CD14-positive monocyte (primary cell): ENCODE results near the gene ROBO2. TPM values are rescaled to one million over a fixed set of nuclear protein-coding genes. Genes with fewer than 3 reads are reported as not detected.

Experiments used
- DNase-seq, 3 donors: peaks; one replicate each; pipeline ENCODE4 v3.0.0-alpha.2; 2011 to 2022
- H2AFZ ChIP-seq: 2 replicates; pipeline ENCODE4 v1.6.0; 2012; ENCODE audit warnings: mild to moderate bottlenecking, low read depth, low read length, inconsistent platforms; ENCODE audit not compliant: insufficient read depth, poor library complexity, severe bottlenecking
- H3K27ac ChIP-seq, 2 donors: 1 replicate in 1 of 2; 2 replicates in 1 of 2; pipeline ENCODE4 v1.5.1; 2012 to 2013; ENCODE audit warnings: low read length in 2 of 2, control low read depth in 1 of 2, inconsistent platforms in 1 of 2, low read depth in 1 of 2, mild to moderate bottlenecking in 1 of 2
- H3K27me3 ChIP-seq, 2 donors: one replicate each; pipeline versions ENCODE4 v1.6.0 to v1.6.1; 2011 to 2013; ENCODE audit warnings: low read length in 2 of 2; ENCODE audit not compliant: control insufficient read depth in 2 of 2, insufficient read depth in 2 of 2
- H3K36me3 ChIP-seq, 2 donors: replicated peaks in 1 of 2; 1 replicate in 1 of 2; 2 replicates in 1 of 2; pipeline versions ENCODE4 v1.5.1 to v1.6.1; 2012 to 2013; ENCODE audit warnings: low read length in 2 of 2, control low read depth in 1 of 2, inconsistent platforms in 1 of 2, mild to moderate bottlenecking in 1 of 2; ENCODE audit not compliant: insufficient read depth in 2 of 2, control insufficient read depth in 1 of 2
- H3K4me1 ChIP-seq, 2 donors: 1 replicate in 1 of 2; 2 replicates in 1 of 2; pipeline versions ENCODE4 v1.5.1 to v1.6.1; 2012 to 2013; ENCODE audit warnings: low read length in 2 of 2, control low read depth in 1 of 2, inconsistent platforms in 1 of 2, mild to moderate bottlenecking in 1 of 2, moderate library complexity in 1 of 2; ENCODE audit not compliant: insufficient read depth in 2 of 2, control insufficient read depth in 1 of 2
- H3K4me2 ChIP-seq: replicated peaks from 2 replicates; pipeline ENCODE3; 2012; ENCODE audit warnings: low read length, moderate library complexity, mild to moderate bottlenecking; ENCODE audit not compliant: poor library complexity, severe bottlenecking; ENCODE audit errors: extremely low read depth
- H3K4me3 ChIP-seq, 3 experiments: fragments of 200-600 bp in 1 of 3; sonication (generic) in 1 of 3; replicated peaks in 1 of 3; 1 replicate in 2 of 3; 2 replicates in 1 of 3; pipeline ENCODE4 v1.5.1; 2011 to 2013; ENCODE audit warnings: low read length in 3 of 3, mild to moderate bottlenecking in 3 of 3, control low read depth in 2 of 3, low read depth in 2 of 3, inconsistent platforms in 1 of 3, moderate library complexity in 1 of 3
- H3K79me2 ChIP-seq: 2 replicates; pipeline ENCODE4 v1.6.0; 2012; ENCODE audit warnings: mild to moderate bottlenecking, control low read depth, inconsistent platforms, low read length, moderate library complexity; ENCODE audit not compliant: insufficient read depth
- H3K9ac ChIP-seq: 2 replicates; pipeline ENCODE4 v1.6.0; 2017; ENCODE audit warnings: low read length, mild to moderate bottlenecking; ENCODE audit not compliant: insufficient read depth, poor library complexity, severe bottlenecking
- H3K9me3 ChIP-seq, 2 donors: replicated peaks in 1 of 2; 1 replicate in 1 of 2; 2 replicates in 1 of 2; pipeline versions ENCODE4 v1.5.1 to v1.6.1; 2012 to 2013; ENCODE audit warnings: low read length in 2 of 2, control low read depth in 1 of 2; ENCODE audit not compliant: control insufficient read depth in 1 of 2, insufficient read depth in 1 of 2
- H4K20me1 ChIP-seq: 2 replicates; pipeline ENCODE4 v1.6.0; 2012; ENCODE audit warnings: mild to moderate bottlenecking, low read length, control low read depth, moderate library complexity; ENCODE audit not compliant: insufficient read depth
- H3K27ac Mint-ChIP-seq, 7 donors: one replicate each; pipeline ENCODE4 v1.8.0; 2020; ENCODE audit warnings: mild to moderate bottlenecking in 7 of 7, mixed read lengths in 7 of 7, moderate library complexity in 6 of 7, inconsistent platforms in 2 of 7
- H3K27me3 Mint-ChIP-seq, 3 donors: one replicate each; pipeline ENCODE4 v1.8.0; 2021 to 2022; ENCODE audit warnings: low read depth in 3 of 3, mild to moderate bottlenecking in 3 of 3, mixed read lengths in 3 of 3, moderate library complexity in 3 of 3, inconsistent platforms in 1 of 3
- H3K36me3 Mint-ChIP-seq, 2 donors: one replicate each; pipeline ENCODE4 v1.8.0; 2020; ENCODE audit warnings: mixed read lengths in 2 of 2, inconsistent platforms in 1 of 2, mild to moderate bottlenecking in 1 of 2
- H3K4me1 Mint-ChIP-seq: one replicate; pipeline ENCODE4 v1.8.0; 2020; ENCODE audit warnings: mild to moderate bottlenecking, mixed read lengths
- H3K4me3 Mint-ChIP-seq, 2 donors: one replicate each; pipeline ENCODE4 v1.8.0; 2020; ENCODE audit warnings: mild to moderate bottlenecking in 2 of 2, mixed read lengths in 2 of 2, moderate library complexity in 1 of 2
- H3K9me3 Mint-ChIP-seq, 7 donors: one replicate each; pipeline ENCODE4 v1.8.0; 2020 to 2022; ENCODE audit warnings: mixed read lengths in 7 of 7, mild to moderate bottlenecking in 6 of 7, moderate library complexity in 6 of 7, inconsistent platforms in 2 of 7
- CTCF ChIP-seq: fragments of 200-600 bp; IDR thresholded peaks from one replicate; pipeline ENCODE4 v1.8.0; 2022; ENCODE audit warnings: antibody characterized with exemption, mild to moderate bottlenecking
- WGBS: methylation state at CpG from one replicate; pipeline ENCODE4 v1.1.5; 2013; ENCODE audit warnings: missing lambda C conversion rate; ENCODE audit not compliant: insufficient coverage; 5-methylcytosine and 5-hydroxymethylcytosine counted together
- intact Hi-C, 2 donors: fragments of 100-400 bp; cut with micrococcal nuclease; formaldehyde crosslinking; loops; one replicate each; pipeline versions ENCODE4 v1.15.0 to v1.15.1; 2023
- polyA plus RNA-seq, 3 donors: library from polyadenylated mRNA; depleted of rRNA in 1 of 3; unstranded in 2 of 3; stranded (reverse) in 1 of 3; fragments of 300-500 nt in 2 of 3; fragments of >200 nt in 1 of 3; fragmentation: Illumina TruSeq in 2 of 3; gene quantifications; 1 replicate in 2 of 3; 2 replicates in 1 of 3; pipeline ENCODE4 v1.2.3, GENCODE V29; 2012 to 2021

Gene ROBO2
- polyA plus RNA-seq, 3 donors = not detected

GRCh38 chr3:77040216-77040615, 317 bp downstream of the ROBO2 start:
- peaks cover 0 to 9% of the 10 kb centered on the region in 2 donors for H3K9me3 ChIP-seq
- no peaks in the 10 kb centered on the region for H3K4me1 Mint-ChIP-seq
- TF ChIP-seq CTCF = no peak
- H3K27me3 Mint-ChIP-seq = peaks cover 40 to 52% (median 43%) of the 10 kb centered on the region in 3 donors
- H3K27ac ChIP-seq = no peak overlapping the region
- H3K4me3 Mint-ChIP-seq = peak overlapping the region in 1 of 2 donors; percentile 53
- intact Hi-C loops = no loop called here
- H3K9me3 Mint-ChIP-seq = peaks cover 0 to 6% (median 3%) of the 10 kb centered on the region in 7 donors
- no peak overlapping the region for H3K4me3 ChIP-seq
- H3K36me3 ChIP-seq = no peaks in the 10 kb centered on the region
- H3K9ac ChIP-seq = no peak overlapping the region
- H4K20me1 ChIP-seq = no peaks in the 10 kb centered on the region
- no peak for DNase-seq
- no peak overlapping the region for H3K27ac Mint-ChIP-seq
- WGBS = no CpG with 5 or more reads among the region's 11 CpGs
- H3K79me2 ChIP-seq = no peaks in the 10 kb centered on the region
- no peak overlapping the region for H3K4me2 ChIP-seq
- H3K4me1 ChIP-seq = no peaks in the 10 kb centered on the region
- H3K36me3 Mint-ChIP-seq = no peaks in the 10 kb centered on the region
- H2AFZ ChIP-seq = no peak overlapping the region
- peaks cover 39 to 51% of the 10 kb centered on the region in 2 donors for H3K27me3 ChIP-seq

- H3K27me3 ChIP-seq = peaks cover 39 to 51% of the 10 kb centered on the region in 2 donors
- WGBS = 64% methylated on average over 5 of the region's 9 CpGs
These were observed 1.2 kb downstream of the ROBO2 start for GRCh38 chr3:77040926-77041722.

More at GRCh38 chr3:77040926-77041722, 1.2 kb downstream of the ROBO2 start:
- Histone ChIP-seq H3K27ac (no peak overlapping the region), H3K4me3 (no peak overlapping the region), H3K9ac (no peak overlapping the region), H3K36me3 (no peaks in the 10 kb centered on the region), H3K4me1 (no peaks in the 10 kb centered on the region), H3K79me2 (no peaks in the 10 kb centered on the region), H2AFZ (no peak overlapping the region), H3K9me3 (peaks cover 0 to 9% of the 10 kb centered on the region in 2 donors), H3K4me2 (no peak overlapping the region), H4K20me1 (no peaks in the 10 kb centered on the region)
- intact Hi-C loops = no loop called here
- no peak for DNase-seq
- H3K9me3 Mint-ChIP-seq = peaks cover 0 to 6% (median 3%) of the 10 kb centered on the region in 7 donors
- H3K27ac Mint-ChIP-seq = no peak overlapping the region
- H3K36me3 Mint-ChIP-seq = no peaks in the 10 kb centered on the region
- peak overlapping the region in 1 of 2 donors; percentile 52 for H3K4me3 Mint-ChIP-seq
- no peaks in the 10 kb centered on the region for H3K4me1 Mint-ChIP-seq
- no peak for TF ChIP-seq CTCF
- H3K27me3 Mint-ChIP-seq = peaks cover 40 to 52% (median 43%) of the 10 kb centered on the region in 3 donors
